Sigmoid colon (tissue), 7 donors: ENCODE data around the gene PTF1A. TPM values are rescaled to one million over a fixed set of nuclear protein-coding genes. Genes with fewer than 3 reads are reported as not detected.

Experiments
- DNase-seq: peaks from one replicate; pipeline ENCODE4 v3.0.0-alpha.2; 2019
- H3K27ac ChIP-seq, 4 donors: fragments of 200-600 bp; sonication (generic); one replicate each; pipeline ENCODE4 v1.5.1; 2016 to 2019; ENCODE audit warnings: mild to moderate bottlenecking in 1 of 4
- H3K27me3 ChIP-seq, 3 donors: fragments of 200-600 bp; sonication (generic); one replicate each; pipeline ENCODE4 v1.5.1; 2019; ENCODE audit warnings: mild to moderate bottlenecking in 1 of 3
- H3K36me3 ChIP-seq, 4 donors: fragments of 200-600 bp; sonication (generic); one replicate each; pipeline ENCODE4 v1.5.1; 2016 to 2019
- H3K4me1 ChIP-seq, 4 donors: fragments of 200-600 bp; sonication (generic); one replicate each; pipeline ENCODE4 v1.5.1; 2017 to 2019
- H3K4me3 ChIP-seq, 4 donors: fragments of 200-600 bp; sonication (generic); one replicate each; pipeline ENCODE4 v1.5.1; 2017 to 2019; ENCODE audit warnings: mild to moderate bottlenecking in 2 of 4, moderate library complexity in 1 of 4
- H3K9me3 ChIP-seq, 4 donors: fragments of 200-600 bp in 3 of 4; sonication (generic) in 3 of 4; one replicate each; pipeline versions ENCODE4 v1.5.1 to v1.6.1; 2013 to 2019
- EP300 ChIP-seq, 4 donors: sonication (generic); formaldehyde crosslinking; IDR thresholded peaks; one replicate each; pipeline ENCODE4 v1.6.1; 2017; ENCODE audit warnings: antibody characterized with exemption in 4 of 4
- POLR2A ChIP-seq, 2 donors: fragments of 450-650 bp; IDR thresholded peaks; one replicate each; pipeline ENCODE4 v1.6.1; 2016; ENCODE audit warnings: antibody characterized with exemption in 2 of 2, mild to moderate bottlenecking in 2 of 2, moderate library complexity in 2 of 2
- POLR2AphosphoS5 ChIP-seq, 4 donors: sonication (generic); formaldehyde crosslinking; IDR thresholded peaks; one replicate each; pipeline ENCODE4 v1.6.1; 2017; ENCODE audit warnings: antibody characterized with exemption in 4 of 4
- WGBS, 2 donors: extraction: QIAGEN DNeasy Blood & Tissue Kit; methylation state at CpG; one replicate each; pipeline ENCODE4 v1.1.7; 2013; 5-methylcytosine and 5-hydroxymethylcytosine counted together
- intact Hi-C: fragments of 100-400 bp; cut with DNase I; formaldehyde crosslinking; loops from one replicate; pipeline ENCODE4 v1.15.1; 2023
- polyA plus RNA-seq, 3 donors: library from polyadenylated mRNA; stranded (reverse); fragments of 200-250 nt; gene quantifications; one replicate each; pipeline ENCODE4 v1.2.3, GENCODE V29; 2013
- total RNA-seq, 4 donors: library from RNA; depleted of rRNA; stranded (reverse); fragments of >200 nt; gene quantifications; one replicate each; pipeline ENCODE4 v1.1.0, GENCODE V29; 2016
- TF ChIP-seq, protein P1 (sequence below), 4 experiments: fragments of 450-650 bp in 3 of 4; fragments of 200-600 bp in 1 of 4; IDR thresholded peaks; one replicate each; pipeline ENCODE4 v1.5.1; 2016 to 2019; ENCODE audit warnings: antibody characterized with exemption in 4 of 4, mild to moderate bottlenecking in 3 of 4, moderate library complexity in 2 of 4
- donor health status: healthy with polysubstance abuse.
- donor health status: Bipolar disorder and iron deficiency.
- donor health status: healthy.

PTF1A gene
- total and polyA plus RNA-seq, 7 donors, result not detected

DNA sequence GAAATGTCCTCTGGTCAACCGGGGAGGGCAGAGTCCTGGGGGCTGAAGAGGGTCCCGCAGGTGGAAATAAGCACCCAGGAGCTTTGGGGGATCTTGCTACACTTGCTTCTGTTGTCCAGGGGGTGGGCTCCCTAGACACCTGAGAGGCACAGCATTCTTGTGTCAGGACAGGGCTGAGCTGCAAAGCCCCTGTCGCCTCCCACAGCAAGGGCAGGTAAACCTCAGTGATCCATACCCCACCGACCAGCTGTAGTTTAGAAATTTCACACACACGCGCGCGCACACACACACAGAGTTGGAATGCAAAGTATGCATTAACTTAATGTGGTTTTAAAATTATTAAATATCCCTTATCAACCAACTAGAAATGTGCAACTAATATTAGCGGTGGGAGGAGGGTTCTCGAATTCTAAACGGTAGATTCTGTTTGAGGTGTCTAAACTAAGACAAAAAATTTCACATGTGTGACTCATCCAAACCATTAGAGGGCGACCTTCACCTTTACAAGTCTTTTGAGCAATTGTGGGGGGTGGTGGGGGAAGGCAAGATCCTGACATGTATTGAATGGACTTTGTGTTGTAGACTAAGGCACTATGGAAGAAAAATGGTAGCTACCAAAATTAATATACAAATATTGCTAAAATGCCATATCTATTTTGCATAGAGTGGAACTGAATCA, 34.3 kb upstream of the PTF1A start:
- Histone ChIP-seq H3K27ac (no peak overlapping the region), H3K4me3 (peak overlapping the region in 1 of 4 donors; percentile 12), H3K4me1 (no peaks in the 10 kb centered on the region), H3K27me3 (peaks cover 0 to 7% (median 2%) of the 10 kb centered on the region in 3 donors), H3K36me3 (no peaks in the 10 kb centered on the region), H3K9me3 (no peaks in the 10 kb centered on the region)
- TF ChIP-seq, protein P1, sequence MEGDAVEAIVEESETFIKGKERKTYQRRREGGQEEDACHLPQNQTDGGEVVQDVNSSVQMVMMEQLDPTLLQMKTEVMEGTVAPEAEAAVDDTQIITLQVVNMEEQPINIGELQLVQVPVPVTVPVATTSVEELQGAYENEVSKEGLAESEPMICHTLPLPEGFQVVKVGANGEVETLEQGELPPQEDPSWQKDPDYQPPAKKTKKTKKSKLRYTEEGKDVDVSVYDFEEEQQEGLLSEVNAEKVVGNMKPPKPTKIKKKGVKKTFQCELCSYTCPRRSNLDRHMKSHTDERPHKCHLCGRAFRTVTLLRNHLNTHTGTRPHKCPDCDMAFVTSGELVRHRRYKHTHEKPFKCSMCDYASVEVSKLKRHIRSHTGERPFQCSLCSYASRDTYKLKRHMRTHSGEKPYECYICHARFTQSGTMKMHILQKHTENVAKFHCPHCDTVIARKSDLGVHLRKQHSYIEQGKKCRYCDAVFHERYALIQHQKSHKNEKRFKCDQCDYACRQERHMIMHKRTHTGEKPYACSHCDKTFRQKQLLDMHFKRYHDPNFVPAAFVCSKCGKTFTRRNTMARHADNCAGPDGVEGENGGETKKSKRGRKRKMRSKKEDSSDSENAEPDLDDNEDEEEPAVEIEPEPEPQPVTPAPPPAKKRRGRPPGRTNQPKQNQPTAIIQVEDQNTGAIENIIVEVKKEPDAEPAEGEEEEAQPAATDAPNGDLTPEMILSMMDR (IDR thresholded peaks at IDR 0.05), result no peak
- TF ChIP-seq EP300 (IDR thresholded peaks at IDR 0.05) (no peak), POLR2AphosphoS5 (IDR thresholded peaks at IDR 0.05) (no peak), POLR2A (IDR thresholded peaks at IDR 0.05) (no peak)
- DNase-seq, result no peak
- intact Hi-C loops, result loop anchor here (5.0 kb wide), 1 partner anchor 1039 kb away; no protein-coding TSS in a partner anchor
- 43 to 48% methylated on average over 12 of the region's 12 CpGs for WGBS, 2 donors

DNA sequence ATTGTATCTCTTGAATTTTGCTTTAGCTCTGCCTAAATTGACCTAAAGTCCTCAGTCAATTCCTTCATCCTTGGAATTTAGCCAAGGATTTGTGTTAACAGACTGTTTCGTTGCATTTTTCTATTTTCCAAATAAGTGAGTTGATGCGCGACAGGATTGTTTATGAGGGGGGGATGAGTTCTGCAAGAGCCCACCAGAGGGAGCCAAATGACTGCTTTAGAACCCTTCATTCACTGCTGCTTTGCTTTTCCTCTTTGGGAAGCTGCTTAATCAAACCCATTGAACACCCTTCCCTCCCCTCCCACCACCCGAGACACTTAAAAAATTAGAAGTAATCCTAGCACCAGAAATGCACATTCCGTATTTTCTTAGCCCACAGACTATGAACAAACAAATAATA, 33.7 kb upstream of the PTF1A start:
- 2 to 3% methylated on average over 5 of the region's 5 CpGs for WGBS, 2 donors
- TF ChIP-seq POLR2AphosphoS5 (IDR thresholded peaks at IDR 0.05), result no peak
- TF ChIP-seq, protein P1 (IDR thresholded peaks at IDR 0.05), result peak in 3 of 4 experiments; percentile 48 to 76 (median 60)
- no peak for TF ChIP-seq EP300 (IDR thresholded peaks at IDR 0.05)
- TF ChIP-seq POLR2A (IDR thresholded peaks at IDR 0.05), result no peak
- DNase-seq, result no peak
- intact Hi-C loops, result loop anchor here (5.0 kb wide), 1 partner anchor 1039 kb away; no protein-coding TSS in a partner anchor
- Histone ChIP-seq H3K27me3 (peaks cover 0 to 7% (median 2%) of the 10 kb centered on the region in 3 donors), H3K4me3 (peak overlapping the region in 1 of 4 donors; percentile 12), H3K27ac (no peak overlapping the region), H3K9me3 (no peaks in the 10 kb centered on the region), H3K36me3 (no peaks in the 10 kb centered on the region), H3K4me1 (no peaks in the 10 kb centered on the region)

DNA sequence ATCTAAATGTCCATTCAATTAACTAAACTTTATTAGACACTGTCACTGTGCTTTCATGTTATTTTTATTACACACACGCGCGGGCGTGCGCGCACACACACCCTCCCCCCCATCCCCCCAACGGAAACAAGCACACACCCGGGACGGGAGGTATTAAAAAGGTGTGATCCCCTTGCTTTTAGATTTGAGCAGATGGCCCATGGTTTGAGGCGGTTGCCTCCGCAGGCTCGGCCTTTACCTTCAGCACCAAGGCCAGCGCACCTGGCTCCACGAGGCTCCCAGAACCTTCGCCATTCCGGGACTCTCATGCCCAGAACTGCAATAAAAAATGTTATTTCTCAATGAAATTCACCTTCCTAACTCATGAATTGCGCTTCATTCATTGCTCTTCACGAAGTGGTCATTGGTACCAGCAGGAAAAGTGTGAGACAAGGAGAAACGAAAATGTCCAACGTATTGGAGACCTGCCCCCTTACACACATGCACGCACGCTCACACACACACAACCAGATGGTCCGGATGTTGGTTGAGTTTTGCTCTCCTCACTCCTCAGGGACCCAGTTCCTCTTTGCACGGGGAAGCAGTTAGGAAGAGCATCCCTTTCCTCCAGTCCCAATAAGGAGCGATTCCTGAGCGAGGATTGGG, 20.8 kb upstream of the PTF1A start:
- Histone ChIP-seq H3K9me3 (no peaks in the 10 kb centered on the region), H3K4me3 (no peak overlapping the region)

DNA sequence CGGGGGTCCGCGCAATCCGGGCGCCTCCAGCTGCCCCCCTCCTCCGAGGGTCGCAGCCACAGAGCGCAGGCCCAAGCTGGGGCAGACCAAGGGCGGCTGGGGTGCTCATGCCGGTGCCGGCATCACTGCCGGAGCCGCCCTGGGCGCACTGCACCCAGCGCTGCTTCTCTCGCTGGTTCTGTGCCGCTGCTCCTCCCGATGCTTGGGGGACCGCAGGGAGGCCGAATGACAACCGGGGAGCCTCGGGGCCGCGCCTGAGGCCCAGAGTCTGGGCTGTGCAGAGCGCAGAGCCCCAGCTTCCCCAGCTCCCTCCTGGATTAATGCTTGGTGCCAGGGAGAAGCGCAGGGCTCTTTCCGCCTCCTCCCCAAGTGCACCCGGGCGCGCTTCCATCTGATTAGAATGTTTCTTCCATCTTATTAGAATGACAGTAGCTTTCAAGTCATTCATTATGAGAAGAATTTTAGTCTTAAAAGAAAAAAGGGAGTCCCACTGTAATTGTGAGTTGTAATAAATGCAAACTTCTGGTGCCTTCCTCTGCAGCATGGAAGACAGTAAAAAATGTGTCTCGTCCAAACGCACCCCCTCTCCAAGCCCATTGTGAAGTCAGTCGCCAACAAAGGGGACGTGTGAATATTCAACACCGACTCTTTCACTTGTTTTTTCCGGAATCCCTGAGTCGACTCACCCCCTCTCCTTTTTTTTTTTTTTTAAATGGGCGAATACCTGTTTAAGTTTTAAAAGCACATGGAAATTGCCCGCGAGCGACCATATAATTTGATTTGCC, 19.5 kb upstream of the PTF1A start:
- Histone ChIP-seq H3K27ac (no peak overlapping the region), H3K4me3 (no peak overlapping the region), H3K36me3 (no peaks in the 10 kb centered on the region), H3K4me1 (peaks cover 0 to 19% (median 12%) of the 10 kb centered on the region in 4 donors), H3K9me3 (no peaks in the 10 kb centered on the region), H3K27me3 (peaks cover 23 to 90% (median 43%) of the 10 kb centered on the region in 3 donors)
- WGBS, 2 donors, result 5 to 14% methylated on average over 41 of the region's 41 CpGs
- no peak for DNase-seq
- TF ChIP-seq POLR2AphosphoS5 (IDR thresholded peaks at IDR 0.05) (no peak), POLR2A (IDR thresholded peaks at IDR 0.05) (no peak), EP300 (IDR thresholded peaks at IDR 0.05) (no peak)
- TF ChIP-seq, protein P1 (IDR thresholded peaks at IDR 0.05), result no peak
- intact Hi-C loops, result no loop called here

More for the DNA sequence above, 20.8 kb upstream of the PTF1A start:
- H3K4me1 ChIP-seq, result peaks cover 0 to 19% (median 12%) of the 10 kb centered on the region in 4 donors
- intact Hi-C loops, result no loop called here
- no peaks in the 10 kb centered on the region for H3K36me3 ChIP-seq
- H3K27ac ChIP-seq, result no peak overlapping the region
- peaks cover 23 to 79% (median 43%) of the 10 kb centered on the region in 3 donors for H3K27me3 ChIP-seq
- TF ChIP-seq POLR2A (IDR thresholded peaks at IDR 0.05), result no peak
- no peak for TF ChIP-seq POLR2AphosphoS5 (IDR thresholded peaks at IDR 0.05)
- TF ChIP-seq EP300 (IDR thresholded peaks at IDR 0.05), result no peak
- TF ChIP-seq, protein P1 (IDR thresholded peaks at IDR 0.05), result no peak
- WGBS, 2 donors, result 16 to 19% methylated on average over 26 of the region's 26 CpGs
- DNase-seq, result no peak
